Posterior vena cava (tissue), 2 donors: ENCODE data around the gene CDC42EP1. TPM values are rescaled to one million over a fixed set of nuclear protein-coding genes. Genes with fewer than 3 reads are reported as not detected.

Source experiments
- total RNA-seq, 2 donors: library from RNA; stranded (reverse); fragmentation: NEBNext Ultra II Directional; extraction: Animal tissue kit (Norgen Biotek cat#: 25700); gene quantifications; one replicate each; pipeline ENCODE4 v1.2.1, GENCODE V29; 2021
- donor health status: DM: yes; HTN: yes; CAD: no.
- donor health status: DM: yes; HTN: yes; CAD: no.

CDC42EP1 gene
- total RNA-seq, 2 donors from 2014 or later: 56.2 to 59.3 TPM

Other genes starting within 250 kb of the CDC42EP1 start
- under 1 TPM; 0.05 to 0.10 TPM for gene ELFN2, start 133.0 kb upstream of the CDC42EP1 start, total RNA-seq
- 10 to 100 TPM; 21.6 to 23.0 TPM for gene MFNG, start 74.1 kb upstream of the CDC42EP1 start, total RNA-seq
- gene CARD10, start 41.1 kb upstream of the CDC42EP1 start, total RNA-seq: 10 to 100 TPM in 1 of 2 donors, 1 to 10 TPM in 1; 7.8 to 12.8 TPM
- gene LGALS2, start 19.6 kb downstream of the CDC42EP1 start, total RNA-seq: not detected
- gene GGA1, start 48.4 kb downstream of the CDC42EP1 start, total RNA-seq: 10 to 100 TPM; 30.0 to 31.2 TPM
- gene SH3BP1, start 79.2 kb downstream of the CDC42EP1 start, total RNA-seq: 1 to 10 TPM; 7.2 to 7.4 TPM
- 1 to 10 TPM; 5.0 to 5.4 TPM for gene PDXP, start 98.2 kb downstream of the CDC42EP1 start, total RNA-seq
- 1,000 to 10,000 TPM; 1,140 to 1,213 TPM for gene LGALS1, start 115.2 kb downstream of the CDC42EP1 start, total RNA-seq
- 10 to 100 TPM; 12.0 to 13.8 TPM for gene NOL12, start 125.9 kb downstream of the CDC42EP1 start, total RNA-seq
- gene TRIOBP, start 136.6 kb downstream of the CDC42EP1 start, total RNA-seq: 10 to 100 TPM; 93.8 to 95.8 TPM
- 1 to 10 TPM; 3.3 to 6.2 TPM for gene GCAT, start 247.5 kb downstream of the CDC42EP1 start, total RNA-seq